AG10803 (cell line): ENCODE measurements around the gene LGI2.

Source experiments
- DNase-seq: peaks from one replicate; pipeline ENCODE4 v3.0.0; 2010; ENCODE audit warnings: low read depth
- H3K4me3 ChIP-seq: 2 replicates; pipeline ENCODE4 v1.5.1; 2011; ENCODE audit warnings: mild to moderate bottlenecking, low read length, control low read depth
- TF ChIP-seq, protein P1 (sequence below): conservative IDR thresholded peaks from 2 replicates; pipeline ENCODE4 v1.5.1; 2011; ENCODE audit warnings: mild to moderate bottlenecking, low read length, control low read depth, inconsistent platforms

LGI2 gene

DNA sequence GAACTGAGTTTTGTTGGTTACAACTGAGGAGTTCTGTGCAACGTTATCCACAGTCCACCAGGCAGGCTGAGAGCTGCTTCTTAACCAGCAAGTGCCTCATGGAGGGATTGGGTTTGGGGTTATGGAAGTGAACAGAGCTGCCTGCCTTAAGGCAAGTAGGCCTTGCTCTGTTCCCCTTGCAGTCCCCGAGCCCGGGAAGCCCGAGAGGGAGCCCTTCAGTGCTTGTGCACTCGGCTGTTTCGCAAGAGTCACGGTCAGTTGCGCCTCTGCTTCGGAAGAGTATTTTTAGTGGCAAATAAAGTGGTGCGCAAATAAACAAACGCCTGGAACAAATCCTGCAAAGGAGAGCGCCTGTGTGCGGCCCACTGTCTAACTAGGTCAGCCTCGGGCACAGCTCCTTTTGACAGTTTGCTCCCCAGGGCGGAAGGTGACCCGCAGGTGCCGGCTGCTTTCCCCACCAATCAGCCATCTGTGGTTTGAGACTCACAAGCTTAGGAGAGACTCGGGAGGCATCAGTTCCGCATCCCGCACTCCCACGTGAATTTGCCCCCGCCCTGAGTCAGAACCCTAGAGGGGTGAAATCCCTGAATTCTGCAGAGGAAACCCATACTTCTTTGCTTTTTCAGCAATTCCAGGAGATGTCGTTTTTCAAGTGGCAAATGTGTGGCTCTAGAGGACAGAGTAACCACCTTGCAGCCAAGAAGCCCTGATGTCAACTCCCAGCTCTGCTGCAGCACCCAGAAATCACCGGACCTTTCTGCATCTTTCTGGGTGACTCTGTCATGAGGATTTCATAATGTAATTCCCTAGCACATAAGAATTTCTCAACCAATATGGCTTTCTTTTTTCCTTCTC, 56.8 kb downstream of the LGI2 start:
- DNase-seq = no peak
- H3K4me3 ChIP-seq = no peak overlapping the region
- TF ChIP-seq, protein P1, sequence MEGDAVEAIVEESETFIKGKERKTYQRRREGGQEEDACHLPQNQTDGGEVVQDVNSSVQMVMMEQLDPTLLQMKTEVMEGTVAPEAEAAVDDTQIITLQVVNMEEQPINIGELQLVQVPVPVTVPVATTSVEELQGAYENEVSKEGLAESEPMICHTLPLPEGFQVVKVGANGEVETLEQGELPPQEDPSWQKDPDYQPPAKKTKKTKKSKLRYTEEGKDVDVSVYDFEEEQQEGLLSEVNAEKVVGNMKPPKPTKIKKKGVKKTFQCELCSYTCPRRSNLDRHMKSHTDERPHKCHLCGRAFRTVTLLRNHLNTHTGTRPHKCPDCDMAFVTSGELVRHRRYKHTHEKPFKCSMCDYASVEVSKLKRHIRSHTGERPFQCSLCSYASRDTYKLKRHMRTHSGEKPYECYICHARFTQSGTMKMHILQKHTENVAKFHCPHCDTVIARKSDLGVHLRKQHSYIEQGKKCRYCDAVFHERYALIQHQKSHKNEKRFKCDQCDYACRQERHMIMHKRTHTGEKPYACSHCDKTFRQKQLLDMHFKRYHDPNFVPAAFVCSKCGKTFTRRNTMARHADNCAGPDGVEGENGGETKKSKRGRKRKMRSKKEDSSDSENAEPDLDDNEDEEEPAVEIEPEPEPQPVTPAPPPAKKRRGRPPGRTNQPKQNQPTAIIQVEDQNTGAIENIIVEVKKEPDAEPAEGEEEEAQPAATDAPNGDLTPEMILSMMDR = no peak

DNA sequence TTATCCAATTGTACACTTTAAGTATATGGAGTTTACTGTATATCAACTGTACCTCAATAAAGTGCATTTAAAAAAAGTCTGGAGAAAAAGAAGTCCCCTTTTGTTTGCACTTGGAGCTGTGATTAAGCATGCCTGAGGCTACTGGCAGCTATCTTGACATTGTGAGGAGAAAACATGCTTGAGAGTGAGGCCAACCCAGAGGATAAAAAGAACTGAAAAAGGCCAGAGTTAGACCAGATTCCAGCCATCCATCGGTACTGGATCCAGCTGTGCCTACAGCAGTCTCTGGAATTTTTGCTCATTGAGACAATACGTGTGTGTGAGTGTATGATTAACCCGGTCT, 57.4 kb downstream of the LGI2 start:
- no peak overlapping the region for H3K4me3 ChIP-seq
- peak; percentile 13 for DNase-seq
- TF ChIP-seq, protein P1 = no peak

DNA sequence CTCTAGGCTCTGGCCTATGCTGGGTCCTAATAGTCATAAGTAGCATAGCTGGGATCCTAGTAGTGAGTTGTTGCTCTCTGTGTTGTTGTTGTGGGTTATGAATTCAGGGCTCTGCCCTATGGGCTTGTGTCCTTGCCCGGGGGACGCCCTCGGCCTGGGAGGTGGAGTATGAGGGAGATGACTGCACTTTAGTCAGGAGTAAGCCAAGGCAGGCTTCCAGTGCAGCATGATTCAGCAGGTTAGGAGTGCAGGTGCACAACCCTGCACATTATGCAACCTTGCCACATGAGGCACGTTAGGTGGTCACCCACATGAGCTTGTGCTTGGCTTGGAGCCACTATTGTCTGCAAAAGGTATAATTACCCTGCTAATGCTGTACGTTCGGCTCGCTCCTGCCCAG, 59.6 kb downstream of the LGI2 start:
- no peak for DNase-seq
- H3K4me3 ChIP-seq = no peak overlapping the region
- TF ChIP-seq, protein P1 = no peak

DNA sequence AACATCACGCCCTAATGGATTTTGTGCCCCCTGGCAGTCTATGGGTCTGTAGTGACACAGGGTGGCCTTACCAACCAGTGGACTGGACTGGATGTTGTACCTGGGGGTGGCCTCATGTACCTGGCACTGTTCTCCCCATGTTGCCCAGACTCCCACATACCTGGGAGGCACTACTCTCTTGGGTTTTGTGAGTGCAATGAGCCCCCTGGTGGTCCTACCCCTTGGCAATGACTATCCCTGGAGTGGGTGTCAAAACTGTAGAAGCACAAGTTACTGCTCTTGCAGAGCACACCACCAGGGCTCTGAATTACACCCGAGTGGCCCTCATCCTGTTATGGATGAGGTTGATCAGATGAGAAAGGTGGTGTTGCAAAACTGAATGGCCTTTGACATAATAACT, 60.1 kb downstream of the LGI2 start:
- TF ChIP-seq, protein P1 = no peak
- H3K4me3 ChIP-seq = no peak overlapping the region
- no peak for DNase-seq

DNA sequence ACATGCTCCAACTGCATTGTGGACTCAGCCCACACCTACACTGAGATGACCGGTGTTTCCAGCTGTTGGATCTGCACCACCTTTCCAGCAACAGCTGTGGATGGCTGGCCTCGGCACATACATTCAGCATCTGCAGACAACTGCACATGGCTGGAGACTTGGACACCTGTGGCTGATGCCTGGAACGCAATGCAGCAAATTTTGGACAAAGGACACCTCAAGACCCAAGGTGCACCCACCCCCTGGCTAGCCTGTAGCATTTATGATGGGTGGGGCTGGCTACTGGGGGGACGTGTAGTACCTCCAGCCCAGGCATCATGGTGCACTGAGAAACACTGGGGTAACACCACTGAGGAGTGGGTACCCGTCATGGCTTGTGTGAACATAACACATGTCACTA, 60.6 kb downstream of the LGI2 start:
- TF ChIP-seq, protein P1 = no peak
- H3K4me3 ChIP-seq = no peak overlapping the region
- DNase-seq = no peak

DNA sequence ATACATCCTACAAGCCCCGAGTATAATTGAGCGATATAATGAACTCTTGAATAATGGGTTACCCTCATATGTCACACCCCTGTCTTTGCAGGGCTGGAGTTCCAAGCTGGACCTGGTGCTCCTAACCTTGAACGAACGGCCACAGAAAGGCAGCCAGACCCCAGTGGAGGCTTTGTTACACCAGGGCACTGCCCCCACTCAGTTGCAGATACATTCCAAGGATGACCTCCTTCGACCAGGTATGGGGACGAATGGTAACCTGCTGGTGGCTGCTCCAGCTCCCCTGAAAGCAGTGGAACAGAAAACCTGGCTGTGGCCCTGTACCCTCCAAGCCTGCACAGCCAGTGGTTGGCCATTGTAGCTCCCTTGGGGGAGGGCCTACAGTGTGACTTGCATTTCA, 61.3 kb downstream of the LGI2 start:
- H3K4me3 ChIP-seq = no peak overlapping the region
- TF ChIP-seq, protein P1 = no peak
- DNase-seq = no peak

DNA sequence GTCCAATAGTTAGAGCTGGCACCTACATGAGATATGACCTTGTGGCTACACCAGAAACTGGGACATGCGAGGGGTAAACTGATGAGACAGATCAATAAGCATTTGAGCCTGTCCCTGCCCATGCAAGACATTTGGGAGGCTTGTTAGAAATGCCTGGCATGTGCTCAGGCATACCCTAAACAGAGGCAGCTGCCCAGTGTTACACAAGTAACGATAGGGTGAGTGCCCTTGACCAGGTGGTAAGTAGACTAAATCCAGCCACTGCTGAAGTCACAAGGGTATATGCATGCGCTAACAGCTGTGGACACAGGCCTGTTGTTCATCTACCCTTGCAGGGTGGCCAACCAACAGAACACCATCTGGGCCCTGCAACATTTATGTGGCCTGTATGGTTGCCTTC, 61.8 kb downstream of the LGI2 start:
- DNase-seq = no peak
- no peak overlapping the region for H3K4me3 ChIP-seq
- TF ChIP-seq, protein P1 = no peak
